Gastroesophageal sphincter (tissue), 4 donors: ENCODE data around the gene TAF4. TPM values are rescaled to one million over a fixed set of nuclear protein-coding genes. Genes with fewer than 3 reads are reported as not detected.

Experiments used
- ATAC-seq: fragments of 150-250 bp; one replicate; pipeline ENCODE4 v1.9.1; 2016; ENCODE audit warnings: mild to moderate bottlenecking, moderate library complexity
- H3K27ac ChIP-seq, 4 donors: fragments of 200-600 bp; sonication (generic) in 3 of 4; 1 replicate in 3 of 4; 2 replicates in 1 of 4; pipeline ENCODE4 v1.5.1; 2016 to 2019
- H3K27me3 ChIP-seq: fragments of 200-600 bp; sonication (generic); one replicate; pipeline ENCODE4 v1.5.1; 2019
- H3K36me3 ChIP-seq, 2 donors: fragments of 200-600 bp; sonication (generic); one replicate each; pipeline ENCODE4 v1.5.1; 2019; ENCODE audit warnings: control low read depth in 1 of 2
- H3K4me1 ChIP-seq, 3 donors: fragments of 200-600 bp; sonication (generic); 1 replicate in 2 of 3; 2 replicates in 1 of 3; pipeline ENCODE4 v1.5.1; 2016 to 2019; ENCODE audit warnings: control low read depth in 2 of 3
- H3K4me3 ChIP-seq, 2 donors: fragments of 200-600 bp; sonication (generic); one replicate each; pipeline ENCODE4 v1.5.1; 2019; ENCODE audit warnings: mild to moderate bottlenecking in 1 of 2, moderate library complexity in 1 of 2
- H3K9me3 ChIP-seq, 3 donors: fragments of 200-600 bp; sonication (generic); one replicate each; pipeline ENCODE4 v1.5.1; 2017 to 2019; ENCODE audit warnings: control low read depth in 2 of 3
- EP300 ChIP-seq: sonication (generic); formaldehyde crosslinking; IDR thresholded peaks from one replicate; pipeline ENCODE4 v1.6.1; 2017; ENCODE audit warnings: antibody characterized with exemption, mild to moderate bottlenecking
- POLR2A ChIP-seq, 2 donors: fragments of 450-650 bp; IDR thresholded peaks; one replicate each; pipeline ENCODE4 v1.6.1; 2017; ENCODE audit warnings: antibody characterized with exemption in 2 of 2, mild to moderate bottlenecking in 2 of 2, moderate library complexity in 1 of 2
- POLR2AphosphoS5 ChIP-seq: sonication (generic); formaldehyde crosslinking; IDR thresholded peaks from one replicate; pipeline ENCODE4 v1.6.1; 2017; ENCODE audit warnings: antibody characterized with exemption
- WGBS, 2 donors: methylation state at CpG; one replicate each; pipeline ENCODE4 v1.1.5; 2018; ENCODE audit warnings: low coverage in 1 of 2; 5-methylcytosine and 5-hydroxymethylcytosine counted together
- total RNA-seq, 4 donors: library from RNA; depleted of rRNA; stranded (reverse); fragments of >200 nt; gene quantifications; one replicate each; pipeline ENCODE4 v1.1.0, GENCODE V29; 2016
- TF ChIP-seq, protein P1 (sequence below), 4 experiments: fragments of 200-600 bp in 2 of 4; fragments of 450-650 bp in 2 of 4; sonication (generic) in 1 of 4; IDR thresholded peaks; one replicate each; pipeline ENCODE4 v1.5.1; 2017 to 2019; ENCODE audit warnings: antibody characterized with exemption in 4 of 4, mild to moderate bottlenecking in 2 of 4, moderate library complexity in 2 of 4

The TAF4 gene
- total RNA-seq, 4 donors from 2014 or later = 7.6 to 19.9 (median 15.5) TPM

DNA sequence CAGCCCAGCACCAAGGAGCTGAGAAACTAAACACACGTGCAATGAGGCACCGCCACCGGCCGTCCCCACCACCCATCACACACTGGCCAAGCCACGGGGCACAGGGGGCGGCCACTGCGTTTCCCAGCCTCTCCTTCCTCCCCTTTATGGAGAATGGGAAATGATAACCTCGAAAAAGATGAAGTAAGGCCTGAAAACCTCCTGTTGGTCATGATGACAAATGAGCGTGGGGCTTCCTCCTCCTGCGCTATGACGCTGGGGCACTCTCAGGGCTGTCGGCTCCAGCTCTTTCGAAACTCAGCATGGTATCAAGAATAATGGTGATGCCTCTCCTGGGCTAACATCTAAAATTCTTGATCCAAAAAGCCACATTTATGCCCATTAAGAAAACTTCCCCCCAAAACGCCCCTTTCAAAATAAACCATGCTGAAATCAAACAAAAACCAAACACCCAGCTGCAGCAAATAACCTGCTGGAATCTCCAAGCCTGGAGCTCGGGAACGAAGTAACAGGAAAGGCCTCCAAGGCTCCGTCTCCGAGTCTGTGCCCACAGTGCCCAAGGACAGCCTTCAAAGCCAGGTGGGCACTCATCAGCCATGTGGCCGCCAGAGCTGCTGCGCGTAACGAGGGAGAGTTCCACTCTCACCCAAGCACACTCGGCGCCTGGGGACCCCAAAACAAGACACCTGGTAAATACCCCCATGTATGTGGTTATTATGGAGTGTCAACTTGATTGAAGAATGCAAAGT is 50.0 kb downstream of the TAF4 start:
- no peak for ATAC-seq
- peaks cover 0 to 42% (median 7%) of the 10 kb centered on the region in 3 donors for H3K4me1 ChIP-seq
- H3K9me3 ChIP-seq = no peaks in the 10 kb centered on the region
- peak overlapping the region in 2 of 4 donors; percentile 1 to 26 for H3K27ac ChIP-seq
- peak; percentile 29 for TF ChIP-seq POLR2AphosphoS5
- TF ChIP-seq, protein P1, sequence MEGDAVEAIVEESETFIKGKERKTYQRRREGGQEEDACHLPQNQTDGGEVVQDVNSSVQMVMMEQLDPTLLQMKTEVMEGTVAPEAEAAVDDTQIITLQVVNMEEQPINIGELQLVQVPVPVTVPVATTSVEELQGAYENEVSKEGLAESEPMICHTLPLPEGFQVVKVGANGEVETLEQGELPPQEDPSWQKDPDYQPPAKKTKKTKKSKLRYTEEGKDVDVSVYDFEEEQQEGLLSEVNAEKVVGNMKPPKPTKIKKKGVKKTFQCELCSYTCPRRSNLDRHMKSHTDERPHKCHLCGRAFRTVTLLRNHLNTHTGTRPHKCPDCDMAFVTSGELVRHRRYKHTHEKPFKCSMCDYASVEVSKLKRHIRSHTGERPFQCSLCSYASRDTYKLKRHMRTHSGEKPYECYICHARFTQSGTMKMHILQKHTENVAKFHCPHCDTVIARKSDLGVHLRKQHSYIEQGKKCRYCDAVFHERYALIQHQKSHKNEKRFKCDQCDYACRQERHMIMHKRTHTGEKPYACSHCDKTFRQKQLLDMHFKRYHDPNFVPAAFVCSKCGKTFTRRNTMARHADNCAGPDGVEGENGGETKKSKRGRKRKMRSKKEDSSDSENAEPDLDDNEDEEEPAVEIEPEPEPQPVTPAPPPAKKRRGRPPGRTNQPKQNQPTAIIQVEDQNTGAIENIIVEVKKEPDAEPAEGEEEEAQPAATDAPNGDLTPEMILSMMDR (IDR thresholded peaks at IDR 0.05) = no peak
- TF ChIP-seq POLR2A (IDR thresholded peaks at IDR 0.05) = no peak
- no peak for TF ChIP-seq EP300
- H3K36me3 ChIP-seq = peaks cover 0 to 32% of the 10 kb centered on the region in 2 donors
- H3K27me3 ChIP-seq = no peaks in the 10 kb centered on the region
- H3K4me3 ChIP-seq = no peak overlapping the region
- 49 to 74% methylated on average over 6 to 17 of the region's 24 CpGs for WGBS, 2 donors

DNA sequence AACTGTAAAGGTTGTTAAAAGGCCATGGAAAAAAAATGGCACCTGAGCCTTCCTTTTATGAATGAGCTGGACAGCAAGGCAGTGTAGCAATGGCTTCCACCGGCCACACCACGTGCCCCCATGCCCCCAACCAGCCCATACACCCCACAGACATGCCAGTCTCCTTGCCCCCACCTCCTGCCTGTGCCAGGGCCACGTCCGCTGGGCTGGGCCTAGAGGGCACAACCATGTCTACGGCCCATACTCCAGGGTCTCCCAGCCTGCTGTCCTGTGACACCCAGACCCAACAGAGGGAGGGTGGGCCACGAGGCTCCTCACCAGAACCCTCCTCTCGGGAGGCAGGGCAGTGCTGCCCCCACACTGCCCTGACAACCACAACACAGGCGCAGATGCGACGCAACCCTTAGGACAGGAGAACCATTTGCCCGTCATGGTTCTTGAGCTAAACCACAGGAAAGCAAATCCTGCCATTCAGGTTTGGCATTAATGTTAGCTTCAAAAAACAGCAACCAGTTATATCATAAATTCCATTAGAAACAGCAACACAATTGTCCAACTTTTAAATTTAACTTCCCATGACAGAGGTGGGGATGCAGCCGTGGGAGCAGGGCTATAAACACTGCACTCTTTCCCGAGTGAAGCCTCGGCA is 50.7 kb downstream of the TAF4 start:
- Histone ChIP-seq H3K9me3 (no peaks in the 10 kb centered on the region), H3K27ac (peak overlapping the region in 2 of 4 donors; percentile 1 to 26), H3K36me3 (peaks cover 0 to 38% of the 10 kb centered on the region in 2 donors), H3K27me3 (no peaks in the 10 kb centered on the region), H3K4me3 (no peak overlapping the region), H3K4me1 (peaks cover 0 to 40% (median 7%) of the 10 kb centered on the region in 3 donors)
- 73% methylated on average over 3 of the region's 14 CpGs; no CpG with 5 or more reads in 1 of the 2 donors for WGBS, 2 donors
- no peak for ATAC-seq
- TF ChIP-seq, protein P1 (IDR thresholded peaks at IDR 0.05) = no peak
- TF ChIP-seq POLR2A (IDR thresholded peaks at IDR 0.05) = no peak
- TF ChIP-seq POLR2AphosphoS5 = no peak
- no peak for TF ChIP-seq EP300

DNA sequence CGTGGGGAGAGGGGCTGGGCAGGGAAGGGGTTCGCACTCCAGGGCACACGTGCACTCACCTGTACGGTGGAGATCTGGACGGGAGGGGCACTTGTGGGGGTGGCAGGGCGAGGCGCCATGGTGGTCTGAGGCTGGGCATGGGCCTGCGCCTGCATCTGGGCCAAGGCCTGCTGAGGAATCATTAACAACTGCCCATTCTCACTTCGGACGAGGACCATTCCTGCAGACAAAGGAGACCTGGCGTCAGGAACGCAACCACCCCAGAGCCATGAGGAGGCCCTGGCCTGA is 51.2 kb downstream of the TAF4 start:
- H3K36me3 ChIP-seq = peaks cover 0 to 44% of the 10 kb centered on the region in 2 donors
- no peaks in the 10 kb centered on the region for H3K9me3 ChIP-seq
- no peak overlapping the region for H3K4me3 ChIP-seq
- H3K27me3 ChIP-seq = no peaks in the 10 kb centered on the region
- peaks cover 0 to 34% (median 7%) of the 10 kb centered on the region in 3 donors for H3K4me1 ChIP-seq
- no peak for ATAC-seq
- H3K27ac ChIP-seq = no peak overlapping the region
- WGBS, 2 donors = 100% methylated on average over 1 of the region's 12 CpGs; no CpG with 5 or more reads in 1 of the 2 donors
- TF ChIP-seq POLR2AphosphoS5 (no peak), EP300 (no peak), POLR2A (IDR thresholded peaks at IDR 0.05) (no peak)
- TF ChIP-seq, protein P1 (IDR thresholded peaks at IDR 0.05) = no peak

DNA sequence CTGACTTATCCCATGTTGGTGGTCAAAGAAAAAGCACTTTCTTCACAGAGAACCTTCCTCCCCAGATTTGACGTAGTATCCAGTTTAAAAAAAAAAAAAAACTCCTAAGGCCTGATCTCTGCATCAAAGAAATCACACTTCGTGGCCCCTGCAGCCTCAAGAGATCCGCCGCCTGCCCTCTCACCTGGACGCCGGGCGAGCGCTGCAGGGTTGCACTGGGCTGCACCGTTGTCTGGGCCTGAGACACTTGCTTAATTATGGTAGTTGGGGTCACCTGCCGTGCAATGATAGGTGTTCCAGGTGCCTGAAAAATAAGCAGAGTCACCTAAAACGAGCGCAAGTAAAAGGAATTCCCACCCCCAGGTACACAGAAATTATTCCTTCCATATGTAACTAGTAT is 53.0 kb downstream of the TAF4 start:
- Histone ChIP-seq H3K4me3 (no peak overlapping the region), H3K36me3 (peaks cover 0 to 62% of the 10 kb centered on the region in 2 donors), H3K27me3 (no peaks in the 10 kb centered on the region), H3K27ac (no peak overlapping the region), H3K4me1 (peaks cover 0 to 34% (median 7%) of the 10 kb centered on the region in 3 donors), H3K9me3 (no peaks in the 10 kb centered on the region)
- no peak for ATAC-seq
- WGBS, 2 donors = 92 to 95% methylated on average over 12 of the region's 12 CpGs
- TF ChIP-seq POLR2AphosphoS5 (no peak), POLR2A (IDR thresholded peaks at IDR 0.05) (no peak), EP300 (no peak)
- TF ChIP-seq, protein P1 (IDR thresholded peaks at IDR 0.05) = no peak
